ENCODE measurements around the gene TRIO.
"Not testable (repeated sequence)": the region's sequence is repeated elsewhere in the genome, so short reads cannot be mapped to it uniquely, and the experiment has no call there.

Gene TRIO

DNA sequence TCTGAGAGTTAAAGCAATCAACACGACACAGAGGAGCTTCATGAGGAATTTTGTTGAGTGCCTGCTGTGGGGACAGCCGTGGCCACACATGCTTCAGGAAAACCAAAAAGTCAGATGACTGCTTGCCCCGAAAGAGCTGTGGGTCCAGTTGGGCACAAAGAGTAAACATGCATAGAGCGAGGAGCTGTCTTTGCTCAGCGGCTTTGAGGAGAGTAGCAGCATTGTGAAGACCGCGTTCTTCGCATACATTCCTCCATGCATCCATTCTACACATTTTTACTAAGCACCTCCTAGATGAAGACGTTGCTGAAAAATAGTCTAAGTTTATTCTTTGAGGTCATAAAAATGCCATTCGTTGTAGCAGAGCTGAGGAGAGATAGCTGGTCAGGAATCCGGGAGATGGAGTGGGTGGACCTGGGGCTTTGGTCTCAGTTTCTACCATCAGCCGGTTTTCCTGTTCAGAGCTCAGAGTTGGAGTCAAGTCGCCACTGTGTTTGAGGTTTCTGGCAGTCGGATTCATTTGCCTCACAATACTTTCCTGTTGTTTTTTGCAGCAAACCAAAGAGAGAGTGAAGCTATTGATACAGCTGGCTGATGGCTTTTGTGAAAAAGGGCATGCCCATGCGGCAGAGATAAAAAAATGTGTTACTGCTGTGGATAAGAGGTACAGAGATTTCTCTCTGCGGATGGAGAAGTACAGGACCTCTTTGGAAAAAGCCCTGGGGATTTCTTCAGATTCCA, 243.9 kb downstream of the TRIO start:
- Histone ChIP-seq H3K9me3 (ENCODE audit: control insufficient read depth, insufficient read depth, low read length) (no peaks in the 10 kb centered on the region), H3K4me3 (ENCODE audit: low read length) (no peak overlapping the region), H3K4me1 (ENCODE audit: control insufficient read depth, insufficient read depth, low read length) (0 out of 2 replicates have a peak, but pooled peaks cover 2% of the 10 kb centered on the region), H3K27ac (ENCODE audit: low read length) (no peak overlapping the region), H3K27me3 (ENCODE audit: control insufficient read depth, insufficient read depth, low read length) (no peaks in the 10 kb centered on the region), H3K36me3 (ENCODE audit: control insufficient read depth, insufficient read depth, low read length) (peaks cover 8% of the 10 kb centered on the region; the same call in 1 of the 2 replicates)
- WGBS (ENCODE audit: insufficient coverage, insufficient read length) = no CpG with 5 or more reads among the region's 16 CpGs
- DNase-seq (ENCODE audit: low read depth, low spot score) = no peak

DNA sequence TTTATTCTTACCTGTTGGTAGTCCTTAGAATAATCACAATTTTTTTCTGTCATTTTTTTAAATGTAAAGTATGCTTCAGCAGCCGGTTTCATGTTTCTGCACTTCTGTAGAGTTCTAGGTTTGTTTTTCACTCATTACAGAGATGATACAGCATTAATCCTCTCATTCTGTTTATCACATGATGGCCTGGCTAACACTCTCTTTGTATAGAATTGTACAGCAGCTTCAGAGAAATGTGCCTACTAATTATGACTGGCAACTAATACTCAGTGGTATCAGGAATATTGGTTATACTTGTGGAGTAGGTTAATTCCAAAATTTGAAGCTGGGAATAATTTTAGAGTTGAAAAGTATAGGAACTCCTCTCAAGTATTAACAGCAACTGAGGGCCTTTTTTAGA, 245.6 kb downstream of the TRIO start:
- no peak overlapping the region for H3K4me3 ChIP-seq (ENCODE audit: low read length)
- H3K27me3 ChIP-seq (ENCODE audit: control insufficient read depth, insufficient read depth, low read length) = no peaks in the 10 kb centered on the region
- H3K36me3 ChIP-seq (ENCODE audit: control insufficient read depth, insufficient read depth, low read length) = peaks cover 8% of the 10 kb centered on the region; the same call in 1 of the 2 replicates
- no peak for DNase-seq (ENCODE audit: low read depth, low spot score)
- WGBS (ENCODE audit: insufficient coverage, insufficient read length) = no CpG with 5 or more reads among the region's 1 CpG
- H3K4me1 ChIP-seq (ENCODE audit: control insufficient read depth, insufficient read depth, low read length) = 0 out of 2 replicates have a peak, but pooled peaks cover 2% of the 10 kb centered on the region
- H3K9me3 ChIP-seq (ENCODE audit: control insufficient read depth, insufficient read depth, low read length) = no peaks in the 10 kb centered on the region
- H3K27ac ChIP-seq (ENCODE audit: low read length) = no peak overlapping the region

DNA sequence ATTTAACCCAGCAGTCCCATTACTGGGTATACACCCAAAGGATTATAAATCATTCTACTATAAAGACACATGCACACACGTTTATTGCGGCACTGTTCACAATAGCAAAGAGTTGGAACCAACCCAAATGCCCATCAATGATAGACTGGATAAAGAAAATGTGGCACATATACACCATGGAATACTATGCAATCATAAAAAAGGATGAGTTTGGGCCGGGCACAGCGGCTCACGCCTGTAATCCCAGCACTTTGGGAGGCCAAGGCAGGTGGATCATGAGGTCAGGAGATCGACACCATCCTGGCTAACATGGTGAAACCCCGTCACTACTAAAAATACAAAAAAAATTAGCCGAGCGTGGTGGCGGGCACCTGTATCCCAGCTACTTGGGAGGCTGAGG, 249.4 kb downstream of the TRIO start:
- H3K9me3 ChIP-seq (ENCODE audit: control insufficient read depth, insufficient read depth, low read length); H3K4me1 ChIP-seq (ENCODE audit: control insufficient read depth, insufficient read depth, low read length); H3K27ac ChIP-seq (ENCODE audit: low read length); H3K4me3 ChIP-seq (ENCODE audit: low read length); H3K27me3 ChIP-seq (ENCODE audit: control insufficient read depth, insufficient read depth, low read length); DNase-seq (ENCODE audit: low read depth, low spot score): not testable (repeated sequence)
- no CpG with 5 or more reads among the region's 10 CpGs for WGBS (ENCODE audit: insufficient coverage, insufficient read length)
- H3K36me3 ChIP-seq (ENCODE audit: control insufficient read depth, insufficient read depth, low read length) = peaks cover 14% of the 10 kb centered on the region

DNA sequence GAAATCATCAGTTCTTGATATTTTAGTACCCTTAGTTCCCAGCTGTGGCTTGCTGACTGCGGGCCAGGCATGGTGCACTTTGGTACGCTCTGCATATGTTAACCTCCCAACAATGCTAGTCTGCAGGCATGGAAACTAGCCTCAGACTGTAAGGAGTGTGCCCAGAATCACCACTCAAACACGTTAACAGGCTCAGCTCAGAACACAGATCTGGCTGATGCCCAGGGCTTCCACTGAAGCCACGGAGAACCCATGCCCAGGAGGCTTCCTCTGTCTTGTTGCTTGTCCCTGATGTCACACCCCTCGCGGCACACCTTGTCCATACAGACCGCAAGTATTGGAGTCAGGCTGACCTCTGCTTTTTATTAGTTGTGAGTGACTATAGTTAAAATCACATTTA, 251.2 kb downstream of the TRIO start:
- WGBS (ENCODE audit: insufficient coverage, insufficient read length) = no CpG with 5 or more reads among the region's 7 CpGs
- Histone ChIP-seq H3K27me3 (ENCODE audit: control insufficient read depth, insufficient read depth, low read length) (no peaks in the 10 kb centered on the region), H3K27ac (ENCODE audit: low read length) (no peak overlapping the region), H3K4me1 (ENCODE audit: control insufficient read depth, insufficient read depth, low read length) (no peaks in the 10 kb centered on the region), H3K36me3 (ENCODE audit: control insufficient read depth, insufficient read depth, low read length) (peaks cover 14% of the 10 kb centered on the region), H3K4me3 (ENCODE audit: low read length) (no peak overlapping the region), H3K9me3 (ENCODE audit: control insufficient read depth, insufficient read depth, low read length) (no peaks in the 10 kb centered on the region)
- no peak for DNase-seq (ENCODE audit: low read depth, low spot score)

DNA sequence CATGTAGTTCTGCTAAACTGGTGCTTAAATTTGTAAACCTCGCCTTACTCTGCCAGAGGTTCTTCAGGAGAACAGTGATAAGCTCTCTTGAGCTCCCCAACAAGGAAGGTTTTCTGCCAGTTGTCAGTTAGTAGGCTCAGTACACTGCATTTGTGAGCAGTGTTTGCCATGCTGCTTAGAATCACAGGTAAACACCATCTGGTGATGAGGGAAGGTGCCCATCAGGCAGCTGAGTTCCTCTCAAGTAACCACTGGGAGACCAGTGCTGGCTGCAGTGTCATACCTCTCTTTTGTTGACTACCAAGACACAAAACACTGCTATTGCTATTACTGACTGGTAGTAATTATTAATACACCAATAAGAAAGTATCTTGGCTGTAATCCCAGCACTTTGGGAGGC, 252.3 kb downstream of the TRIO start:
- no peak for DNase-seq (ENCODE audit: low read depth, low spot score)
- H3K4me1 ChIP-seq (ENCODE audit: control insufficient read depth, insufficient read depth, low read length) = no peaks in the 10 kb centered on the region; the same call in 1 of the 2 replicates
- H3K27ac ChIP-seq (ENCODE audit: low read length) = no peak overlapping the region
- H3K4me3 ChIP-seq (ENCODE audit: low read length) = no peak overlapping the region
- no CpG with 5 or more reads among the region's 1 CpG for WGBS (ENCODE audit: insufficient coverage, insufficient read length)
- peaks cover 16% of the 10 kb centered on the region for H3K36me3 ChIP-seq (ENCODE audit: control insufficient read depth, insufficient read depth, low read length)
- H3K27me3 ChIP-seq (ENCODE audit: control insufficient read depth, insufficient read depth, low read length) = no peaks in the 10 kb centered on the region
- H3K9me3 ChIP-seq (ENCODE audit: control insufficient read depth, insufficient read depth, low read length) = no peaks in the 10 kb centered on the region

DNA sequence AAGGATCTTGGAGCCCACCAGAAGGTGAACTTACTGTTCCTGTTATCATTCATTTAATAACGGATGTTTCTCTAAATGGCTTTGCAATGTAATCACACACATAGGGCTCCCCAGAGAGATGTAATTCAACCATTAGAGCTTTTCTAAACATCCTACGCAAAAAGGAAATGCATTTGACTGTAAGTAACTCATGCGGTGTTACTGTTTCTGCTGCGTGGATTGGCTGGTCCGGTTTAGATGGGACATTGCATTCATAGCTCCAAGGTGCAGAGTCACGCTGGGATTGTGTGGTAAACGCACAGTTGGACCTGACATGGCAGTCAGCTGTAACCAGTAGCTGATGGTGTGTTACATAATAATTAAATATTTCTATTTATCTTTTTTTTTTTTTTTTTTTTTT, 252.9 kb downstream of the TRIO start:
- DNase-seq (ENCODE audit: low read depth, low spot score) = no peak
- no CpG with 5 or more reads among the region's 7 CpGs for WGBS (ENCODE audit: insufficient coverage, insufficient read length)
- H3K27ac ChIP-seq (ENCODE audit: low read length) = no peak overlapping the region
- H3K9me3 ChIP-seq (ENCODE audit: control insufficient read depth, insufficient read depth, low read length) = no peaks in the 10 kb centered on the region
- H3K4me3 ChIP-seq (ENCODE audit: low read length) = no peak overlapping the region
- H3K36me3 ChIP-seq (ENCODE audit: control insufficient read depth, insufficient read depth, low read length) = peaks cover 15% of the 10 kb centered on the region
- H3K4me1 ChIP-seq (ENCODE audit: control insufficient read depth, insufficient read depth, low read length) = no peaks in the 10 kb centered on the region; the same call in 1 of the 2 replicates
- H3K27me3 ChIP-seq (ENCODE audit: control insufficient read depth, insufficient read depth, low read length) = no peaks in the 10 kb centered on the region

DNA sequence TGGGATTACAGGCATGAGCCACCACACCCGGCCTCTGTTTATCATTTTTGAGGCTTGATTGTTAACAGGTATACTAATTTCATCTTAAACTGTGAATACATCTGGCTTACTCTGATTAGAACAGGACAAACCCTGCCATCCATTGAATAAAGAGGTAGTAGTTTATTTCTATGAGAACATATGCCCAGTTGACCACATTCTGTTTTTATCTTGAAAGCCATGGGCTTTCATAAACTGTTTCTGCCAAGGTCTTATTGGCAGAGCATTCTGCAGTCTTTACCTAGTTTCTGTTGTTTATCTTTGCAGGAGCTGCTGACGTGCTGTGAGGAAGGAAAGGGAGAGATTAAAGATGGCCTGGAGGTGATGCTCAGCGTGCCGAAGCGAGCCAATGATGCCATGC, 253.6 kb downstream of the TRIO start:
- H3K4me3 ChIP-seq (ENCODE audit: low read length) = no peak overlapping the region
- no peak for DNase-seq (ENCODE audit: low read depth, low spot score)
- H3K27me3 ChIP-seq (ENCODE audit: control insufficient read depth, insufficient read depth, low read length) = no peaks in the 10 kb centered on the region
- H3K36me3 ChIP-seq (ENCODE audit: control insufficient read depth, insufficient read depth, low read length) = peaks cover 9% of the 10 kb centered on the region
- WGBS (ENCODE audit: insufficient coverage, insufficient read length) = no CpG with 5 or more reads among the region's 5 CpGs
- no peaks in the 10 kb centered on the region; the same call in 1 of the 2 replicates for H3K4me1 ChIP-seq (ENCODE audit: control insufficient read depth, insufficient read depth, low read length)
- H3K27ac ChIP-seq (ENCODE audit: low read length) = no peak overlapping the region
- H3K9me3 ChIP-seq (ENCODE audit: control insufficient read depth, insufficient read depth, low read length) = no peaks in the 10 kb centered on the region

DNA sequence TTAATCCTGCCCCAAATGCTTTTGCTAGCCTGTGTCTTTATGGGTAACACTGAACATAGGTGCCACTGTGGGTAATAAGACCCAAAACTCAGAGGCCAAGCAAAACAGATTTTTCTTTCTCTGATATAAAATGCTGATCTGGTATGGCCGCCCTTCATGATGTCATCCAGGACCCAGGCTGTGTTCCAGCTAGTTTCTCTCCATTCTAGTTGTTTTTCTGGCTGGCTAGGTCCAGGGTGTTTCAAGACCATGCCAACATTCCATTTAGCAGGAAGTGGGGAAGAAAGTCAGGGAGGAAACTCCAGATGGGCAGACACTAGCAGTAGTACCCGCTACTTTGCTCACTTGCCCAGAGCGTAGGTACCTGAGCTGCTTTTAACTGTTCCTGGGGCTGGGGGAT, 254.6 kb downstream of the TRIO start:
- Histone ChIP-seq H3K27ac (ENCODE audit: low read length) (no peak overlapping the region), H3K4me1 (ENCODE audit: control insufficient read depth, insufficient read depth, low read length) (no peaks in the 10 kb centered on the region; the same call in 1 of the 2 replicates), H3K4me3 (ENCODE audit: low read length) (no peak overlapping the region), H3K36me3 (ENCODE audit: control insufficient read depth, insufficient read depth, low read length) (peaks cover 9% of the 10 kb centered on the region), H3K27me3 (ENCODE audit: control insufficient read depth, insufficient read depth, low read length) (no peaks in the 10 kb centered on the region), H3K9me3 (ENCODE audit: control insufficient read depth, insufficient read depth, low read length) (no peaks in the 10 kb centered on the region)
- DNase-seq (ENCODE audit: low read depth, low spot score) = no peak
- WGBS (ENCODE audit: insufficient coverage, insufficient read length) = no CpG with 5 or more reads among the region's 3 CpGs

DNA sequence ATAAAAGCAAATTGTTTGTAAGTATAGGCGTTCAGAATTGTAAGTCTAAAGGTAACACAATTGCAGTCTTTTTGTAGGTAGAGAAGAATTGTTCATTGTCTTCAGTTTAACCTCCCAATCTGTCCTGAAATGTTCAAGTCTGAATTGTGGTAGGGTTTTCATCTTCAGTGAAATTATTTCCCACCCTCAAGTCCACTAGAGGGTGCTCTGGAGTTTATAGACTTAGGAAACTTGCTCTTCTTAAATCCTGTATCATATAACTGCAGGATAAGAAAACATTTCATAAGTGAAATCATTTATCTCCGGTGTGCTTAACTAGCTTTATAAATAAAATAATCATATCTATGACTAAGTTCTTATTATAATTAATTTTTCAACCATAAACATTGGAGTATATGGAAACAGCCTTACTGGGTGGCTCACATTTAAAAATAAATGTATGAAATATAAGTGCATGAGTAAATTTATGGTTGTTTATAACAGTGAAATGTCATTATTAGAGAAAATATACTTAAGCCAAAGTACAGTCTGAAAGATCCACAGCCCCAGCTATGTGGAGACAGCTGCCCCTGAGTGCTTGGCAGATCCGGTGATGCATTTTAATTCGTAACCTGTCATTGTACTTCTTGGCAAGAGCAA, 256.0 kb downstream of the TRIO start:
- H3K9me3 ChIP-seq (ENCODE audit: control insufficient read depth, insufficient read depth, low read length) = no peaks in the 10 kb centered on the region
- peaks cover 9% of the 10 kb centered on the region for H3K36me3 ChIP-seq (ENCODE audit: control insufficient read depth, insufficient read depth, low read length)
- DNase-seq (ENCODE audit: low read depth, low spot score) = no peak
- no peak overlapping the region for H3K4me3 ChIP-seq (ENCODE audit: low read length)
- no peaks in the 10 kb centered on the region; the same call in 1 of the 2 replicates for H3K4me1 ChIP-seq (ENCODE audit: control insufficient read depth, insufficient read depth, low read length)
- no CpG with 5 or more reads among the region's 4 CpGs for WGBS (ENCODE audit: insufficient coverage, insufficient read length)
- H3K27me3 ChIP-seq (ENCODE audit: control insufficient read depth, insufficient read depth, low read length) = no peaks in the 10 kb centered on the region
- no peak overlapping the region for H3K27ac ChIP-seq (ENCODE audit: low read length)

DNA sequence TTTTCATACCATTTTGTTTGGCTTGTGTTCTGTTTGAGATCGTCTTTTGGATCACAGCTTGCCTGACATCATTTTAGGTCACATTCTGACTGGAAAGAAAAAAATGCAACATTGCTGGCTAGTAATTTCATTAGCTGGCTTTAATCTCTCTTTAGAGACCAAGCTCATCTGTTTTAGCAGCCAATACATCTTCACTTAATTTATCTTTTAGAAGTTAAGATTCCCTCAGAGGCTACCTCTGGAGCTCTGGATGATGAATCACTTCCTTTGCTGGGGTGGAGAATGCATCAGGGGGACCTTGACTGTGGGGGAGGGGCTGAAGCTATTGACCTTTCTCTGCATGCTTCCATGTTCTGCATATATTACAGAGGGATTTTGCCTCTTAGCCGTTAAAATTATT, 256.9 kb downstream of the TRIO start:
- Histone ChIP-seq H3K36me3 (ENCODE audit: control insufficient read depth, insufficient read depth, low read length) (peaks cover 5% of the 10 kb centered on the region; the same call in 1 of the 2 replicates), H3K4me1 (ENCODE audit: control insufficient read depth, insufficient read depth, low read length) (no peaks in the 10 kb centered on the region; the same call in 1 of the 2 replicates), H3K9me3 (ENCODE audit: control insufficient read depth, insufficient read depth, low read length) (no peaks in the 10 kb centered on the region), H3K4me3 (ENCODE audit: low read length) (no peak overlapping the region), H3K27me3 (ENCODE audit: control insufficient read depth, insufficient read depth, low read length) (no peaks in the 10 kb centered on the region), H3K27ac (ENCODE audit: low read length) (no peak overlapping the region)
- WGBS (ENCODE audit: insufficient coverage, insufficient read length) = no CpG with 5 or more reads among the region's 2 CpGs
- DNase-seq (ENCODE audit: low read depth, low spot score) = no peak
